Psoas muscle (tissue), 8 donors: ENCODE data around the gene ABCC4. TPM values are rescaled to one million over a fixed set of nuclear protein-coding genes. Genes with fewer than 3 reads are reported as not detected.
"Not testable (repeated sequence)": the region's sequence is repeated elsewhere in the genome, so short reads cannot be mapped to it uniquely, and the experiment has no call there.

Experiments
- ATAC-seq, 4 donors: fragments of 200-7000 bp; cut with Tn5 transposase; one replicate each; pipeline ENCODE4 v1.9.1; 2020; ENCODE audit warnings: moderate library complexity in 3 of 4, mild to moderate bottlenecking in 2 of 4
- DNase-seq, 2 donors: peaks; one replicate each; pipeline ENCODE4 v3.0.0-alpha.2; 2020
- H3K27ac ChIP-seq: fragments of 200-600 bp; one replicate; pipeline ENCODE4 v1.8.0; 2022
- H3K27me3 ChIP-seq, 3 donors: fragments of 200-600 bp in 1 of 3; one replicate each; pipeline versions ENCODE4 v1.6.1 to v1.8.0; 2013 to 2022; ENCODE audit warnings: low read length in 2 of 3, mild to moderate bottlenecking in 2 of 3, moderate library complexity in 1 of 3; ENCODE audit not compliant: insufficient read depth in 3 of 3
- H3K36me3 ChIP-seq, 2 donors: fragments of 200-600 bp in 1 of 2; one replicate each; pipeline versions ENCODE4 v1.6.1 to v1.8.0; 2013 to 2022; ENCODE audit warnings: low read depth in 1 of 2, mild to moderate bottlenecking in 1 of 2, moderate library complexity in 1 of 2; ENCODE audit not compliant: insufficient read depth in 1 of 2
- H3K4me1 ChIP-seq: fragments of 200-600 bp; one replicate; pipeline ENCODE4 v1.8.0; 2022
- H3K4me3 ChIP-seq: fragments of 200-600 bp; one replicate; pipeline ENCODE4 v1.8.0; 2022; ENCODE audit warnings: mild to moderate bottlenecking
- H3K9me3 ChIP-seq: fragments of 200-600 bp; one replicate; pipeline ENCODE4 v1.8.0; 2022
- WGBS, 3 donors: extraction: QIAGEN DNeasy Blood & Tissue Kit; methylation state at CpG; one replicate each; pipeline versions ENCODE4 v1.1.6 to v1.1.7; 2013; 5-methylcytosine and 5-hydroxymethylcytosine counted together
- intact Hi-C, 2 donors: fragments of 100-400 bp; cut with DNase I; formaldehyde crosslinking; loops; one replicate each; pipeline versions ENCODE4 v1.11.0 to v1.14.2; 2022
- polyA plus RNA-seq, 3 donors: library from polyadenylated mRNA; stranded (reverse); fragments of 200-250 nt; gene quantifications; one replicate each; pipeline ENCODE4 v1.2.3, GENCODE V29; 2013
- total RNA-seq, 4 donors: library from RNA; stranded (reverse); fragmentation: NEBNext Ultra II Directional in 2 of 4; extraction: Animal tissue kit (Norgen Biotek cat#: 25700) in 2 of 4; gene quantifications; one replicate each; pipeline versions ENCODE4 v1.2.1 to v1.2.4, GENCODE V29; 2021 to 2023
- TF ChIP-seq, protein P1 (sequence below): fragments of 200-600 bp; IDR thresholded peaks from one replicate; pipeline ENCODE4 v1.8.0; 2022; ENCODE audit warnings: antibody characterized with exemption
- donor health status: healthy with polysubstance abuse.
- donor health status: DM: no; HTN: no; CAD: no; lungs with moderate emphysema.
- donor health status: Bipolar disorder and iron deficiency.
- donor health status: healthy.
- donor health status: DM: yes; HTN: yes; CAD: no.
- donor health status: DM: no; HTN: no; CAD: no.
- donor health status: DM: no; HTN: no; CAD: no.
- donor health status: DM: yes; HTN: yes; CAD: no.

ABCC4 gene
- total and polyA plus RNA-seq, 7 donors, result 2.3 to 25.2 (median 6.1) TPM

DNA sequence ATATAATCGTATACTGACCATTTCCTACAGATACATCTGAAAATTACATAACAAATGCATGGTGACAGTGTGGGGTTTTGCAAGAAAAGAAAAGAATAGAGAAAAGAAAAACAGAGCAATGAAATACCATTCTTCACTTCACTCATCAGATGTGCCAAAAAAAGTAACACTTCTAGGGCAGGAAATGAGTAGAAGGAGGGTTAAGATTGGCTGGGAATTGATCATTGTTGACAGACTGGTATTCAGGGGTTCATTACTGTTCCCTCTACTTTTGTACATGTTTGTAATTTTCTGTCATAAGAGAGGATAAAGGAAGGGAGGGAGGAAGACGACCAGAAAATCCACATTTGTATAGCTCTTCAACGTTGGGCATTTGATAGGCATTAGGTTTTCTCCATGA lies 31.5 kb downstream of the ABCC4 start:
- TF ChIP-seq, protein P1, sequence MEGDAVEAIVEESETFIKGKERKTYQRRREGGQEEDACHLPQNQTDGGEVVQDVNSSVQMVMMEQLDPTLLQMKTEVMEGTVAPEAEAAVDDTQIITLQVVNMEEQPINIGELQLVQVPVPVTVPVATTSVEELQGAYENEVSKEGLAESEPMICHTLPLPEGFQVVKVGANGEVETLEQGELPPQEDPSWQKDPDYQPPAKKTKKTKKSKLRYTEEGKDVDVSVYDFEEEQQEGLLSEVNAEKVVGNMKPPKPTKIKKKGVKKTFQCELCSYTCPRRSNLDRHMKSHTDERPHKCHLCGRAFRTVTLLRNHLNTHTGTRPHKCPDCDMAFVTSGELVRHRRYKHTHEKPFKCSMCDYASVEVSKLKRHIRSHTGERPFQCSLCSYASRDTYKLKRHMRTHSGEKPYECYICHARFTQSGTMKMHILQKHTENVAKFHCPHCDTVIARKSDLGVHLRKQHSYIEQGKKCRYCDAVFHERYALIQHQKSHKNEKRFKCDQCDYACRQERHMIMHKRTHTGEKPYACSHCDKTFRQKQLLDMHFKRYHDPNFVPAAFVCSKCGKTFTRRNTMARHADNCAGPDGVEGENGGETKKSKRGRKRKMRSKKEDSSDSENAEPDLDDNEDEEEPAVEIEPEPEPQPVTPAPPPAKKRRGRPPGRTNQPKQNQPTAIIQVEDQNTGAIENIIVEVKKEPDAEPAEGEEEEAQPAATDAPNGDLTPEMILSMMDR, result no peak
- intact Hi-C loops, result loop anchor here in 1 of 2 donors (5.0 kb wide), 1 partner anchor 77 kb away; no protein-coding TSS in a partner anchor
- H3K27ac ChIP-seq, result peak overlapping the region; percentile 84

DNA sequence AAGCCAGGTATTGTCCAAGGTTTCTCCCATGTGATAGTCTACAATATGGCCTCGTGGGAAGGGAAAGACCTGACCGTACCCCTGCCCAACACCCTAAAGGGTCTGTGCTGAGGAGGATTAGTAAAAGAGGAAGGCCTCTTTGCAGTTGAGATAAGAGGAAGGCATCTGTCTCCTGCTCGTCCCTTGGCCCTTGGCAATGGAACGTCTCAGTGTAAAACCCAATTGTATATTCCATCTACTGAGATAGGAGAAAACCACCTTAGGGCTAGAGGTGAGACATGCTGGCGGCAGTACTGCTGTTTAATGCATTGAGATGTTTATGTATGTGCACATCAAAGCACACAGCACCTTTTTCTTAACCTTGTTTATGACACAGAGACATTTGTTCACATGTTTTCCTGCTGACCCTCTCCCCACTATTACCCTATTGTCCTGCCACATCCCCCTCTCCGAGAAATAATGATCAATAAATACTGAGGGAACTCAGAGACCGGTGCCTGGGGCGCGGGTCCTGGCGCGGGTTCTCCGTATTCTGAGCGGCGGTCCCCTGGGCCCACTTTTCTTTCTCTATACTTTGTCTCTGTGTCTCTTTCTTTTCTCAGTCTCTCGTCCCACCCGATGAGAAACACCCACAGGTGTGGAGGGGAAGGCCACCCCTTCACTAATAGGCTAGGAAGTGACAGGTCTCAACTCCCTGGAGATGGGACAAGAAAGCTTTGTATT lies 32.7 kb downstream of the ABCC4 start:
- H3K4me3 ChIP-seq, ATAC-seq, DNase-seq, H3K36me3 ChIP-seq, intact Hi-C loops, H3K27me3 ChIP-seq, H3K9me3 ChIP-seq: not testable (repeated sequence)
- 90 to 94% (median 93%) methylated on average over 16 of the region's 16 CpGs for WGBS, 3 donors
- Histone ChIP-seq H3K27ac (peak overlapping the region; percentile 84), H3K4me1 (peaks cover 21% of the 10 kb centered on the region)

More for the DNA sequence above, 31.5 kb downstream of the ABCC4 start:
- Histone ChIP-seq H3K4me1 (peaks cover 29% of the 10 kb centered on the region), H3K27me3 (no peaks in the 10 kb centered on the region), H3K9me3 (no peaks in the 10 kb centered on the region), H3K36me3 (peaks cover 0 to 9% of the 10 kb centered on the region in 2 donors), H3K4me3 (no peak overlapping the region)
- ATAC-seq, result no peak
- 59 to 77% (median 69%) methylated on average over 3 of the region's 3 CpGs for WGBS, 3 donors
- no peak for DNase-seq

DNA sequence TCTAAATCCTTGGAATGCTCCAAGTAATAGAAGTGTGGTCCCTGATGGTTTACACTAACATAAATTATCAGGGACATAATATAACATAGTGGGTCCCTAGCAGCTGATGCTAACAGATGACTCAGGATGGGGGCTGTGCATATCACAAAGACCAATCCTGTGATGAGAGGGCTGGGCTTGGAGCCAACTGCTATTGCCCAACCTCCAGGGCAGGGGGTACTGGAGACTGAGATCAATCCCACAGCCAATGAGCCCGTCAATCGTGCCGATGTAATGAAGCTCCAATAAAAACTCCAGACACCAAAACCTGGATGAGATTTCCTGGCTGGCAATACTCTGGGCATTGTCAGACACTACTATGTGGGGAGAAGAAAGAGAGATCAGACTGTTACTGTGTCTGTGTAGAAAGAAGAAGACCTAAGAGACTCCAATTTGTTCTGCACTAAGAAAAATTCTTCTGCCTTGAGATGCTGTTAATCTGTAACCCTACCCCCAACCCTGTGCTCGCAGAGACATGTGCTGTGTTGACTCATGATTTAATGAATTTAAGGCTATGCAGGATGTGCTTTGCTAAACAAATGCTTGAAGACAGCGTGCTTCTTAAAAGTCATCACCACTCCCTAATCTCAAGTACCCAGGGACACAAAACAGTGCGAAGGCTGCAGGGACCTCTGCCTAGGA lies 33.4 kb downstream of the ABCC4 start:
- Histone ChIP-seq H3K27ac (peak overlapping the region; percentile 84), H3K36me3 (peaks cover 0 to 9% of the 10 kb centered on the region in 2 donors), H3K4me3 (no peak overlapping the region), H3K27me3 (no peaks in the 10 kb centered on the region), H3K9me3 (no peaks in the 10 kb centered on the region), H3K4me1 (peaks cover 15% of the 10 kb centered on the region)
- 54 to 80% (median 60%) methylated on average over 6 of the region's 6 CpGs for WGBS, 3 donors
- TF ChIP-seq, protein P1, result no peak
- DNase-seq, result no peak
- no peak for ATAC-seq
- intact Hi-C loops, result no loop called here

DNA sequence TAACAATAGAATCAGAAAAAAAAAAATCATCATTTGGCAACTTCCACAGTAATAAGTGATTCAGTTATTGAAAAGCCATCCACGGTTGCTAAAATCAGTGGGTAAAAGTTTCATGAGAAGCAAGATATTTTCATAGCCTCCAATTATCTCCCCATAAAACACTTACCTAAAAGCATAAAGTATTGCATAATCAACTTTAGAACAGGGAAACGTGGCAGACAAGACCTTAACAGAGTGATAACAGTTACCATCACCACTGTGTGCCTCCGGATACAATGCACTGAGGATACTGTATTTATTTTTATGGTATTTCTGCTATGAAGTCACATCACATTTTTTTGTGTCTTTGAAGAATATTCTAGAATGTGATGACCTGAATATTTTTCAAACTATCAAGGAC lies 37.0 kb downstream of the ABCC4 start:
- Histone ChIP-seq H3K27me3 (no peaks in the 10 kb centered on the region), H3K27ac (peak overlapping the region; percentile 3), H3K36me3 (peaks cover 0 to 9% of the 10 kb centered on the region in 2 donors), H3K9me3 (no peaks in the 10 kb centered on the region), H3K4me3 (no peak overlapping the region), H3K4me1 (no peaks in the 10 kb centered on the region)
- no peak for ATAC-seq
- DNase-seq, result no peak
- 81 to 88% (median 83%) methylated on average over 3 of the region's 3 CpGs for whole genome bisulfite sequencing, 3 donors
- TF ChIP-seq, protein P1, result no peak
- intact Hi-C loops, result no loop called here

DNA sequence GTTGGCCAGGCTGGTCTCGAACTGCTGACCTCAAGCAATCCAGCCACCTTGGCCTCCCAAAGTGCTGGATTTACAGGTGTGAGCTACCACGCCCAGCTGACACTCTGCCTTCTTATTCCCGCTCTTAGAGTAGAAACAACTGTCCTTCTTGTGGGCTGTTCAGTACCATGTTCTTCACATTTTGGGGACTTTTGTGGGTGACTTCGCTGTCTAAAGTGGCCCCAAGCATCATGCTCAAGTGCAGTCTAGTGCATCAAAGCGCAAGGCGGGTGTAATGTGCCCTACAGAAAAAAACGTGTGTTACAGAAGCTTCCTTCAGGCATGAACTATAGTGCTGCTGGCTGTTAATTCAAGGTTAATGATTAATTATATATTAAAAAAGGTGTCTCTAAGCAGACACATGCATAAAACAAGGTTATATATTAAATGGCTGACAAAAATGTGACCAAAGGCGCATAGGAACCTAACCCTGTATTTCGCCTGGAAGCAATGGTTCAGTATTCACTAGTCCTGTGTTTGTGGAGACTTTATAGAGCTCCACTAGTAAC lies 38.3 kb downstream of the ABCC4 start:
- ATAC-seq (no peak), DNase-seq (no peak)
- TF ChIP-seq, protein P1, result no peak
- 94 to 96% (median 96%) methylated on average over 9 of the region's 9 CpGs for WGBS, 3 donors
- Histone ChIP-seq H3K27me3 (no peaks in the 10 kb centered on the region), H3K27ac (no peak overlapping the region), H3K36me3 (peaks cover 0 to 9% of the 10 kb centered on the region in 2 donors), H3K4me3 (no peak overlapping the region), H3K9me3 (no peaks in the 10 kb centered on the region), H3K4me1 (no peaks in the 10 kb centered on the region)
- intact Hi-C loops, result no loop called here
